Esophagus squamous epithelium (tissue), 4 donors: ENCODE measurements around the gene FNBP1.

Source experiments
- POLR2A ChIP-seq, 4 donors: fragments of 450-650 bp; IDR thresholded peaks; one replicate each; pipeline ENCODE4 v1.6.1; 2017; ENCODE audit warnings: antibody characterized with exemption in 4 of 4, mild to moderate bottlenecking in 4 of 4, moderate library complexity in 3 of 4
- TF ChIP-seq, protein P1 (sequence below), 6 experiments: fragments of 450-650 bp in 4 of 6; fragments of 200-600 bp in 2 of 6; sonication (generic) in 2 of 6; IDR thresholded peaks; one replicate each; pipeline ENCODE4 v1.5.1; 2016 to 2019; ENCODE audit warnings: antibody characterized with exemption in 6 of 6, mild to moderate bottlenecking in 4 of 6, moderate library complexity in 4 of 6

GRCh38 chr9:129907201-129907600 is 135.8 kb downstream of the FNBP1 start:
- TF ChIP-seq, protein P1, sequence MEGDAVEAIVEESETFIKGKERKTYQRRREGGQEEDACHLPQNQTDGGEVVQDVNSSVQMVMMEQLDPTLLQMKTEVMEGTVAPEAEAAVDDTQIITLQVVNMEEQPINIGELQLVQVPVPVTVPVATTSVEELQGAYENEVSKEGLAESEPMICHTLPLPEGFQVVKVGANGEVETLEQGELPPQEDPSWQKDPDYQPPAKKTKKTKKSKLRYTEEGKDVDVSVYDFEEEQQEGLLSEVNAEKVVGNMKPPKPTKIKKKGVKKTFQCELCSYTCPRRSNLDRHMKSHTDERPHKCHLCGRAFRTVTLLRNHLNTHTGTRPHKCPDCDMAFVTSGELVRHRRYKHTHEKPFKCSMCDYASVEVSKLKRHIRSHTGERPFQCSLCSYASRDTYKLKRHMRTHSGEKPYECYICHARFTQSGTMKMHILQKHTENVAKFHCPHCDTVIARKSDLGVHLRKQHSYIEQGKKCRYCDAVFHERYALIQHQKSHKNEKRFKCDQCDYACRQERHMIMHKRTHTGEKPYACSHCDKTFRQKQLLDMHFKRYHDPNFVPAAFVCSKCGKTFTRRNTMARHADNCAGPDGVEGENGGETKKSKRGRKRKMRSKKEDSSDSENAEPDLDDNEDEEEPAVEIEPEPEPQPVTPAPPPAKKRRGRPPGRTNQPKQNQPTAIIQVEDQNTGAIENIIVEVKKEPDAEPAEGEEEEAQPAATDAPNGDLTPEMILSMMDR (IDR thresholded peaks at IDR 0.05): no peak
- no peak for TF ChIP-seq POLR2A (IDR thresholded peaks at IDR 0.05)
